Endodermal cell (in vitro differentiated cells): ENCODE data around the gene RGS11. TPM values are rescaled to one million over a fixed set of nuclear protein-coding genes. Genes with fewer than 3 reads are reported as not detected.

Source experiments
- DNase-seq: peaks from one replicate; pipeline ENCODE4 v3.0.0-alpha.2; 2017
- H3K27ac ChIP-seq: 2 replicates; pipeline ENCODE4 v1.5.1; 2013; ENCODE audit warnings: mild to moderate bottlenecking, low read depth, low read length, moderate library complexity
- H3K27me3 ChIP-seq: 2 replicates; pipeline ENCODE4 v1.6.1; 2013; ENCODE audit warnings: mild to moderate bottlenecking, low read length, moderate library complexity; ENCODE audit not compliant: insufficient read depth, control insufficient read depth, poor library complexity, severe bottlenecking
- H3K36me3 ChIP-seq: 2 replicates; pipeline ENCODE4 v1.7.0; 2013; ENCODE audit warnings: mild to moderate bottlenecking, low read length, moderate library complexity; ENCODE audit not compliant: control insufficient read depth, insufficient read depth
- H3K4me1 ChIP-seq: one replicate; pipeline ENCODE4 v1.7.0; 2013; ENCODE audit warnings: low read length; ENCODE audit not compliant: control insufficient read depth, insufficient read depth
- H3K4me3 ChIP-seq: 2 replicates; pipeline ENCODE4 v1.5.1; 2013; ENCODE audit warnings: mild to moderate bottlenecking, low read length, moderate library complexity
- H3K9ac ChIP-seq: 2 replicates; pipeline ENCODE4 v1.6.1; 2013; ENCODE audit warnings: mild to moderate bottlenecking, low read length, moderate library complexity; ENCODE audit not compliant: poor library complexity, severe bottlenecking; ENCODE audit errors: extremely low read depth
- H3K9me3 ChIP-seq: 2 replicates; pipeline ENCODE4 v1.6.1; 2013; ENCODE audit warnings: mild to moderate bottlenecking, low read length, moderate library complexity; ENCODE audit not compliant: control insufficient read depth
- H3K27ac Mint-ChIP-seq: 2 replicates; pipeline ENCODE4 v1.8.0; 2020; ENCODE audit warnings: mixed read lengths
- H3K27me3 Mint-ChIP-seq: 2 replicates; pipeline ENCODE4 v1.8.0; 2021; ENCODE audit warnings: mild to moderate bottlenecking, mixed read lengths; ENCODE audit not compliant: insufficient read depth
- H3K36me3 Mint-ChIP-seq: 2 replicates; pipeline ENCODE4 v1.8.0; 2020; ENCODE audit warnings: low read depth, mixed read lengths
- H3K4me1 Mint-ChIP-seq: 2 replicates; pipeline ENCODE4 v1.8.0; 2020; ENCODE audit warnings: mixed read lengths
- H3K4me3 Mint-ChIP-seq: 2 replicates; pipeline ENCODE4 v1.8.0; 2020; ENCODE audit warnings: mild to moderate bottlenecking, moderate library complexity, mixed read lengths
- H3K9me3 Mint-ChIP-seq: 2 replicates; pipeline ENCODE4 v1.8.0; 2020; ENCODE audit warnings: mild to moderate bottlenecking, mixed read lengths
- CTCF ChIP-seq: fragments of 200-600 bp; sonication (generic); conservative IDR thresholded peaks from 2 replicates; pipeline ENCODE4 v1.5.0; 2021; ENCODE audit warnings: antibody characterized with exemption, mild to moderate bottlenecking
- WGBS, 2 experiments: methylation state at CpG; one replicate each; pipeline versions ENCODE4 v1.1.5 to v1.1.7; 2013; ENCODE audit warnings: missing lambda C conversion rate in 2 of 2, mixed read lengths in 1 of 2; ENCODE audit not compliant: insufficient coverage in 1 of 2, insufficient read length in 1 of 2; 5-methylcytosine and 5-hydroxymethylcytosine counted together
- total RNA-seq, 2 donors: library from RNA; stranded (reverse); fragmentation: NEBNext Ultra II Directional in 1 of 2; extraction: Animal tissue kit (Norgen Biotek cat#: 25700) in 1 of 2; gene quantifications; 2 replicates in 1 of 2; 3 replicates in 1 of 2; pipeline ENCODE4 v1.2.1, GENCODE V29; 2021

Gene RGS11
- total RNA-seq, 2 donors from 2014 or later = 2.0 to 7.8 TPM

GRCh38 chr16:280552-280951 is 4.8 kb upstream of the RGS11 start, which contains the start of gene ARHGDIG:
Gene ARHGDIG (plus strand): TSS chr16:280591. CDS start chr16:280681, 90 bp downstream.
- WGBS, 2 experiments = 2% methylated on average over 7 to 52 of the region's 54 CpGs
- Mint-ChIP-seq H3K36me3 (peaks cover 8% of the 10 kb centered on the region), H3K4me1 (no peaks in the 10 kb centered on the region), H3K27me3 (peaks cover 15% of the 10 kb centered on the region), H3K9me3 (peaks cover 2% of the 10 kb centered on the region), H3K27ac (no peak within 1 kb of the TSS), H3K4me3 (peak within 1 kb of the TSS; percentile 58)
- no peaks in the 10 kb centered on the region for H3K9me3 ChIP-seq
- H3K4me1 ChIP-seq = peaks cover 3% of the 10 kb centered on the region
- no peak within 1 kb of the TSS for H3K27ac ChIP-seq
- no peak within 1 kb of the TSS for H3K9ac ChIP-seq
- H3K36me3 ChIP-seq = no peaks in the 10 kb centered on the region
- peaks cover 12% of the 10 kb centered on the region for H3K27me3 ChIP-seq
- H3K4me3 ChIP-seq = peak within 1 kb of the TSS; percentile 66
- TF ChIP-seq CTCF = no peak
- DNase-seq = peak; percentile 71

GRCh38 chr16:280005-280460 is 4.3 kb upstream of the RGS11 start:
- Histone ChIP-seq H3K9me3 (no peaks in the 10 kb centered on the region), H3K4me1 (peaks cover 3% of the 10 kb centered on the region), H3K27me3 (peaks cover 16% of the 10 kb centered on the region), H3K27ac (no peak overlapping the region), H3K36me3 (no peaks in the 10 kb centered on the region), H3K4me3 (no peak overlapping the region), H3K9ac (no peak overlapping the region)
- peak; percentile 63 for DNase-seq
- H3K9me3 Mint-ChIP-seq = peaks cover 2% of the 10 kb centered on the region
- H3K4me1 Mint-ChIP-seq = no peaks in the 10 kb centered on the region
- no peak overlapping the region for H3K27ac Mint-ChIP-seq
- no peak for TF ChIP-seq CTCF
- peak overlapping the region; percentile 47 for H3K4me3 Mint-ChIP-seq
- H3K36me3 Mint-ChIP-seq = peaks cover 2% of the 10 kb centered on the region
- 12 to 22% methylated on average over 11 to 47 of the region's 47 CpGs for WGBS, 2 experiments
- peaks cover 19% of the 10 kb centered on the region for H3K27me3 Mint-ChIP-seq

GRCh38 chr16:279531-279930 is 3.8 kb upstream of the RGS11 start:
- no peaks in the 10 kb centered on the region for H3K36me3 ChIP-seq
- Mint-ChIP-seq H3K4me1 (no peaks in the 10 kb centered on the region), H3K36me3 (no peaks in the 10 kb centered on the region), H3K27me3 (peaks cover 24% of the 10 kb centered on the region), H3K27ac (no peak overlapping the region), H3K4me3 (peak overlapping the region; percentile 47), H3K9me3 (peaks cover 2% of the 10 kb centered on the region)
- H3K9me3 ChIP-seq = no peaks in the 10 kb centered on the region
- no peak overlapping the region for H3K4me3 ChIP-seq
- no peak overlapping the region for H3K27ac ChIP-seq
- H3K27me3 ChIP-seq = peaks cover 21% of the 10 kb centered on the region
- no peak for DNase-seq
- 81 to 85% methylated on average over 4 to 7 of the region's 7 CpGs for WGBS, 2 experiments
- no peak overlapping the region for H3K9ac ChIP-seq
- peaks cover 3% of the 10 kb centered on the region for H3K4me1 ChIP-seq
- TF ChIP-seq CTCF = no peak
